GM21515 (cell line): ENCODE measurements around the gene RHEBL1.

Experiments used
- ATAC-seq: cut with Tn5 transposase; IDR thresholded peaks from one replicate; pipeline ENCODE4 v1.9.1; 2021; ENCODE audit not compliant: unreplicated experiment

The RHEBL1 gene

DNA sequence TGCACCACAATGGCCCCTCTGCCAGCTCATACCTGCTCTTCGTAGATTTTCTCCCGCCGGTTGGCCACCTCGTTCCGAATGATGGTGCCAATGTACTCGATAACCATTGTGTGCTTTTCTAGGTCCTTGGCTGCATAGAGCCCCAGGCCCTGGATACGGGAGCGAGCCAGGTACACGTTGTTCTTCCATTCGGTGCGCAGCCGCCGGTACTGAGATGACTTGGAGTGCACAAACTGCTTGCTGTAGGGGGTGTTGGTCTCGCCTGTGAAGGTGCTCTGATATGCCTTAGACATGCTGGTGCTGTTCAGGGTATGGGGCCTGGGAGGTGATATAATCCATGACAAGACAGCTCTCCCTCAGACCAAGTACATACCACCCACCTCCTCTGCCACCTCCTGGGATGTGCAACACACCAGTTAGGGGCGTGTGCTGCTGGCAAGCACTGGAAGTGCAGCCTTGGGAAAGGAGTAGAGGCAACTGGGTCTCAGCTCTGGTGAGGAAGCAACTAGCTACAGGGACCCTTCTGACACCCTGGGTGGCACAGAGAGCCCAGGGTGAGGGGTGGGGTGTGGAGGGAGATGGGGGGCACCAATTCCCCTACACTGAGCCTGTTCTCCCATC, 47.1 kb downstream of the RHEBL1 start:
- ATAC-seq = no peak

DNA sequence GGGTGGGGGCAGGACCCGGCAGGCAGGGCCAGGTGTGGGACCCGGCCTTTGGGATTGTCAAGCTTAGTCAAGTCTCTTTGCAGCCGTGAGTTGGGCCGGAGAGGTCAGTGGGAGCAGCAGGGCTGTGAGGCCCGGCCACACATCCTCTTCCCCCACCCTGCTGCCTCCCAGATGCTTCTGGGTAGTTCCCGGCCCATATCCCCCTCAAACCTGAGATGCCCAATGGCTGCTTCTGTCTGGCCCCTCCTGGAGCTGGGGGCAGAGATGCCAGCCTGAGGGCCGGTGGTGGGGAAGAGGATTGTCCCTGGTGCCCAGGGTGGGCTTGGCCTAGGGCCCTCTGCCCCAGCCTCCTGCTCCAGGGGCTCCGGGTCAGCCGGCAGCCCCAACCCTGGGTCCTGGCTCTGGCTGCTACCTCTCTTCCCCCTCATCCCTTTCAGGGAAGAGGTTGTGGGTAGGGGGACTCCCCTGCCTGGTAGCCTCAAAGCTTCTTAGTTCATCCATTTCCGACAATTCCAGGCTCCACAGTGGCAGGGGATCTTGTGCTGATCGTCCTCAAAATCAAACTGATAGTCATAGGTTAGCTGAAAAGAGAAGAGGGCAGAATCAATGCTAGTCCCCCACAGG, 48.4 kb downstream of the RHEBL1 start:
- ATAC-seq = no peak

GRCh38 chr12:49020441-49020840, 49.3 kb downstream of the RHEBL1 start:
- ATAC-seq = no peak

DNA sequence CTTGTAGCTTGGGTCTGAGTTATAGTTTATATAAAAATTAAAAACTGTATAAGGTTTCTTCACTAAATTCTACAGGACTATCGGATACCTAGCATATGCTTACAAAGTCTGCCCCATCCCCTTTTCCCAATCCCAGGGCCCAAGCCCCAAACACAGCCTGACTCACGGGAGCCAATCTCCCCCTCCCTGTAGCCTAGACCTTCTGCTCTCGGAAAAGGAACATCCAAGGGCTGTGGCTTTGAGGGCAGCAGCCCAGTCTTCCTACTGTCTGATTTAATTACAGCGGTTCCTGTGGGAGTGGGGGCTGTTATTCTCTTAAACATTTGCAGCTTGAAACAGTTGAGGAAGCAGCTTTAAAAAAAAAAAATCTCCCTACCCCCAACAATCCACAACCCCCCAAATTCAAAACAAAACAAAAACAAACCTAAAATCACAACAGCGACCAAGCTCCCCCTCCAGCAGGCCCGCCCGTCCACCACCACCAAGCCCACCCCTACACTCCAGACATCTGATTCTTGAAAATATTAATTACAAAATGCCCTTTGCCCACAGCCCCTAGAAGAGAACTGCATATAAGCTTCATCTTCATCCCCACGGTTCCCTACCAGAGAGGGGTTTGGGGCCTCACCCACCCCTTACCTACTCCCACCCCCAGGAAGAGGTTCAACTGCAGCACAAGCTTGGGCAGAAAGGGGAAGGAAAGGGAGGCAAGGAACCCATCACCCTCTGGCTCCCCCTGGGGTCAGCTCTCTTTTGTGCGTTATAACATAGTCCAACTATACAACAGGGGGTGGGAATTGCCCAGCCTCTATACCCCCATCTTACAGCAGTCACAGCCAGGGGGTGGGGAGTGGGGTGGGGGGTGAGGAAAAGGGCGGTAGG, 50.1 kb downstream of the RHEBL1 start:
- no peak for ATAC-seq

GRCh38 chr12:49019120-49019430, 50.7 kb downstream of the RHEBL1 start:
- ATAC-seq = peak; percentile 24

GRCh38 chr12:49018261-49019119, 51.3 kb downstream of the RHEBL1 start, which contains the start of gene PRKAG1:
TSS of gene PRKAG1 (minus strand) at chr12:49018776. CDS start at chr12:49018740, 36 bp downstream.
- ATAC-seq = peak; percentile 89

DNA sequence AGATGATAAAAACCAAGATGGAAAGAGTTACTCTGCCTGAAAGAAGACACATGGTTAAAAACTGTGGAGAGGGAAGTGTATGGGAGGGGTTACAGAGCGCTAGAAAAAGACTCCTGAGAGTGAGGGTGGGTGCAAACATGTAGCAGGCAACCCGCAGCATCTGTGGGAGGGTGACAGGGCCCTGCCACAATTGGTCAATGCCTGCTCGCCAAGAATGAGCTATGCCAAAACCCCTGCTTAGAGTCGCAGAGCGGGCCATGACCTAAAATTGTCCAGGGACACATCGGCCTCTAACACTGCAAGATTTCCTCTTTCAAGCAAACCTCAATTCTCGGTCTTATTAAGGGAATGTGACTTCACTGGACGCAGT, 51.9 kb downstream of the RHEBL1 start:
- no peak for ATAC-seq

GRCh38 chr12:49015196-49015595, 54.6 kb downstream of the RHEBL1 start:
- ATAC-seq = no peak
